Endothelial cell of umbilical vein (primary cell): ENCODE results near the gene ACP5.

Experiments used
- CTCF ChIP-seq, 2 donors: IDR thresholded peaks; 1 replicate in 1 of 2; 2 replicates in 1 of 2; pipeline ENCODE4 v1.5.1; 2011; ENCODE audit warnings: low read length in 2 of 2, mild to moderate bottlenecking in 2 of 2, moderate library complexity in 2 of 2, control low read depth in 1 of 2, inconsistent platforms in 1 of 2, low read depth in 1 of 2; ENCODE audit not compliant: insufficient read depth in 1 of 2; ENCODE audit errors: extremely low read depth in 1 of 2
- EZH2 ChIP-seq: IDR thresholded peaks from 2 replicates; pipeline ENCODE4 v1.6.1; 2012; ENCODE audit warnings: borderline replicate concordance, low read depth, mild to moderate bottlenecking, moderate library complexity, low read length, inconsistent platforms; ENCODE audit not compliant: severe bottlenecking
- FOS ChIP-seq: IDR thresholded peaks from 2 replicates; pipeline ENCODE4 v1.6.1; 2011; ENCODE audit warnings: mild to moderate bottlenecking, low read length, moderate library complexity, borderline replicate concordance; ENCODE audit not compliant: insufficient read depth
- JUN ChIP-seq: IDR thresholded peaks from 2 replicates; pipeline ENCODE4 v1.6.1; 2011; ENCODE audit warnings: borderline replicate concordance, low read depth; ENCODE audit not compliant: insufficient read length, insufficient read depth
- MAX ChIP-seq: IDR thresholded peaks from 2 replicates; pipeline ENCODE4 v1.6.1; 2011; ENCODE audit not compliant: insufficient read depth, insufficient read length
- MYC ChIP-seq: IDR thresholded peaks from one replicate; pipeline ENCODE4 v1.6.1; 2011; ENCODE audit warnings: mild to moderate bottlenecking, low read depth, low read length
- POLR2A ChIP-seq: IDR thresholded peaks from 2 replicates; pipeline ENCODE4 v1.6.1; 2012; ENCODE audit warnings: low read depth, mild to moderate bottlenecking, control low read depth, low read length
- POLR2AphosphoS5 ChIP-seq: IDR thresholded peaks from 2 replicates; pipeline ENCODE4 v1.6.1; 2012; ENCODE audit warnings: low read depth, mild to moderate bottlenecking, control low read depth, low read length, moderate library complexity; ENCODE audit not compliant: insufficient read depth

- TF ChIP-seq EZH2 (no peak), MYC (no peak), CTCF (IDR thresholded peaks at IDR 0.05; ENCODE audit: extremely low read depth in 1 of 2, insufficient read depth in 1 of 2, low read depth in 1 of 2, low read length in 2 of 2) (no peak), POLR2A (no peak), POLR2AphosphoS5 (no peak), MAX (no peak), FOS (no peak), JUN (no peak)
These were observed 21.3 kb upstream of the ACP5 start for GRCh38 chr19:11598746-11599145.
